AG09319 (cell line): Measurements from ENCODE around the gene HS2ST1.

ENCODE experiments used
- DNase-seq: peaks from one replicate; pipeline ENCODE4 v3.0.0-alpha.2; 2010; ENCODE audit warnings: low read depth; ENCODE audit errors: extremely low read depth
- CTCF ChIP-seq: IDR thresholded peaks from 2 replicates; pipeline ENCODE4 v1.5.1; 2011; ENCODE audit warnings: low read depth, mild to moderate bottlenecking, inconsistent platforms, low read length, moderate library complexity

The HS2ST1 gene

DNA sequence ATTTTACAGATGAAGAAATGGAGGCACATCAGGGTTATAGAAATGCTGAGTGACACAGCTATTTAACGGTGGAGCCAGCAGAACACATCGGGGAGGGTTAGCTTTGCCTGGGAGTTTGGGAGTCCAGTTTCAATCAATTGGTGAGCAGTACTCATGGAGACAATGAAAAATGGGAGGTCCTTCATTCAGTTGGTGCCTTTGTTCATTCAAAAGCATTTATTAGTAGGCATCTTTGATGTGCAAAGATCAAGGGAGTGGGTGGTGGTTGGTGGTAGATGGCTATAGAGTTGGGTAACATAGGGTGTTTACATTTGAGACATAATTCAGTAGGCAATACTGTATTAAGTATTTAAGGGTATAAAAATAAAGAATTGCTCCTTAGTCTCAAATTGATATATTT, 230.5 kb downstream of the HS2ST1 start:
- TF ChIP-seq CTCF = no peak

DNA sequence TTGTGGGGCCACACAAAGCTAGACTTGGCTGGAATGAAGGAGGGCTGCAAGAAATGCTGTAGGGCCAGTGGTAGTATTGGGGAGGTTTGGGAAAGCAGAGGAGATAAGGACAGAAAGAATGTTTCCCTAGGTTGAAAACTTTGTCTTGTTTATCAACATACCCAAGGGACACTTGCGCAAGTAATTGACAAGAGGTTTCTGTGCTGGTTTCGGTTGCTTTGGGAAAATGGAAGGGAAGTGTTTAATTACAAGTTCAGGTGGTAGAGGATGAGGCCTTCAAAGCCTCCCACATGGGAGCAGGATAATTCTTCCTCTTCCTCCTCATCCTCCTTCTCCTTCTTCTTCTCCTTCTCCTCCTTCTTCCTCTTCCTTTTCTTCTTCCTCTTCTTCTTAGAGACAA, 232.1 kb downstream of the HS2ST1 start:
- no peak for DNase-seq
- no peak for TF ChIP-seq CTCF

More for the DNA sequence above, 230.5 kb downstream of the HS2ST1 start:
- DNase-seq = no peak

DNA sequence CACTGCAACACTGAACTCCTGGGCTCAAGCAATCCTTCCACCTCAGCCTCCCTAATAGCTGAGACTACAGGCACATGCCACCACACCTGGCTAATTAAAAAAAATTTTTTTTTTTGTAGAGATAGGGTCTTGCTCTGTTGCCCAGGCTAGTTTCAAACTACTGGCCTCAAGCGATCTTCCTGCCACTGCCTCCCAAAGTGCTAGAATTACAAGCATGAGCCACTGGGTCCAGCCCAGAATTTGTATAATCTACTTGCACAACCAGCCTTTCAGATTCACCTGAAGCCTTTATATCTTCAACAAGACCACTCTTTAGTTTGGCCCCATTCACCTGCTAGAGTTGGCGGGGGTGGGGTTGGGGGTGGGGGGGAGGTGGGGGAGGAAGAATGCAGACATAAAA, 232.6 kb downstream of the HS2ST1 start:
- no peak for TF ChIP-seq CTCF
- DNase-seq = no peak

GRCh38 chr1:87147851-87148250, 233.4 kb downstream of the HS2ST1 start:
- no peak for DNase-seq
- TF ChIP-seq CTCF = no peak

GRCh38 chr1:87148661-87149060, 234.2 kb downstream of the HS2ST1 start:
- no peak for DNase-seq
- TF ChIP-seq CTCF = no peak

DNA sequence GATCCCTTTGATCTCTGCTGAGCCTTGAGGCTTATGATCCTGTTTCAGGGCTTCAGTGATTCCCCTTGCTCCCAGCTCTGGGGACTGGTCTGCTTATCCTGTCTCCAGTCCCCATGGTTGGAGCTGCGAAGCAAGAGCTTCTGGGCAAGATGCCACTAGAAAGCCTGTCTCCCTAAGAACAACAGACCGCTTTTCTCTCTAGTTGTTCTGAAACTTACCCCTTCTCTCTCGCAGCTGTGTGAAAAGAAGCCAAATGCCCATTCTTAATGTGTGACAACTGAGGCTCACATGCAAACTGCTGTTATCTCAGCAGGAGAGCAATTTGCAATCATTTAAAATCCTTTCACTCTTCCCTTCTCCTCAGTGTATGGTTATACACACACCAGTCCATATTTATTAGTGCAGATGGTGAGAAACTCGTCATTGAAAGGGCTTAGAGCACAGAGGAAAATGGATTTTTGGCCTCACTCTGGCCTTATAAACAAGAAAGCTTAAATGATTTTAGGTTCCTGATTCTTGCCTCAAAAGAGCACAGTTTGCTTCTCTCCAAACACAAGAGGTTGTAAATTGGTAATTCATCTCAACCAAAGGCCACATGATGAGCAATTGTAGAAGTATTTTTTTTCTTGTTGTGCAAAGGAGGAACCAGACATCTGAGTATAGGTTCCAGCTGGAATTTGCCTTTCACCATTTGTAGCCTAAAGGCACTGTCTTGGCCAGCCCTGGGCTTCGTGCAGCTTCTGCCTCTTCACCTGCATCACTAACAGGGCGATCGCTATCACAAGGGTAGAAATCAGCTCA, 235.0 kb downstream of the HS2ST1 start:
- no peak for DNase-seq
- TF ChIP-seq CTCF = no peak

- DNase-seq = no peak
Measured at GRCh38 chr1:87150143-87150542, 235.7 kb downstream of the HS2ST1 start.

More at GRCh38 chr1:87150143-87150542, 235.7 kb downstream of the HS2ST1 start:
- TF ChIP-seq CTCF = no peak
